ENCODE data around the gene ST8SIA6.
"Not testable (repeated sequence)": the region's sequence is repeated elsewhere in the genome, so short reads cannot be mapped to it uniquely, and the experiment has no call there.

ST8SIA6 gene

GRCh38 chr10:17457083-17457482, 2.7 kb upstream of the ST8SIA6 start:
- no peak for DNase-seq (ENCODE audit: low spot score)

GRCh38 chr10:17456032-17456548, 1.7 kb upstream of the ST8SIA6 start:
- no peak for DNase-seq (ENCODE audit: low spot score)

DNA sequence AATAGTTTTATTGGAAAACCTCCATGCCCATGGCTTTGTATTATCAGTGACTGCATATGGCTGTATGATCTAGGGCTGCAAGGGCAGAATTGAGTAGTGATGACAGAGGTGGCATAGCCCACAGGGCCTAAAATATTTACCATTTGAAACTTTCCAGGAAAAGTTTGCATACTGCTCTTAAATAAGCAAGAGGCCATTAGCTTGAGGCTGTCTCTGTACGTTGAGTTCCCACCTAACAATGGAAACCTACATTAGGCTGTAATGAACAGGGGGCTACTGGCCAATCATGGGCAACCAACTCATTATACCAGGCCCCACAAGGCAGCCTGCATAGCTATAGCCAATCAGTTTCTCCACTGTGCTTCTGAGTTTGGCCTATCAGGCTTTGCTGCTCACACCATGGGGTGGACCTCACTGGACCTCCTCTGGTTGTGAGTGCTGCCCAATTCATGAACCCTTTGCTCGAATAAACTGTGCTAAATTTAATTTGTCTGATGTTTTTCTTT, 673 bp upstream of the ST8SIA6 start:
- DNase-seq (ENCODE audit: low spot score) = no peak

DNA sequence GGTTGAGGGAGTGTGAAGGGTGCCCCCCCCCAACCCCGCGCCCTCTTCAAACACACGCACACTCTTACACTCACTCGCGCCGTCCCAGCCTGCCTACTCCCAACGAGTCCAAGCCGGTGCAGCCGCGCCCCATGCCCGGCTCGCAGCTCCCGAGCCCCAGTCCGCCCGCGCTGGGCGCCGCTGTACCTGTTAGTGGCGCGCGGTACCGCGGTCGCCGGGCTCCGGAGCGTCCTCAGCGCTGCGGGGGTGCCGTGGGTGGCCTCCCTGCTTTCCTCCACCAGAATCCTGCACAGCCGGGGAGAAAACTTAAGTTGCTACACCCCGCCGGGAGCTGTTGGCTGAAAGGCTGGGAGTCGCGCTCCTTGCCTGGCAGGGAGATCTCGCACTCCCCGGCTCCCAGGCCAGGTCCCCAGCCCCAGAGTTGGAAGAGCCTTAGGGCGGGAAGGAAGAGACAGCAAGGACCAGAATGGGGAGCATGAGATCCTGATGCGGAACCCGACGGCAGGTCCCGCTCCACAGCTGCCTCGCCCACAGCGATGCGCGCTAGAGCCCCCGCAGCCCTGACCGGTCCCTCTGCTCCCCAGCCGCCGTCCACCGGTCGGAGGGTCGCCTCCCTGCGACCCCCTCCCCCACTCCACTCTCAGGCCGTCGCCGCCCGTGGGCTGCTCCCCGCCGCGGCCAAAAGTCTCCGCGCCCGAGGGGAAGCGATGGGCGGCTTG, 863 bp downstream of the ST8SIA6 start:
- DNase-seq (ENCODE audit: low spot score) = peak; percentile 35

DNA sequence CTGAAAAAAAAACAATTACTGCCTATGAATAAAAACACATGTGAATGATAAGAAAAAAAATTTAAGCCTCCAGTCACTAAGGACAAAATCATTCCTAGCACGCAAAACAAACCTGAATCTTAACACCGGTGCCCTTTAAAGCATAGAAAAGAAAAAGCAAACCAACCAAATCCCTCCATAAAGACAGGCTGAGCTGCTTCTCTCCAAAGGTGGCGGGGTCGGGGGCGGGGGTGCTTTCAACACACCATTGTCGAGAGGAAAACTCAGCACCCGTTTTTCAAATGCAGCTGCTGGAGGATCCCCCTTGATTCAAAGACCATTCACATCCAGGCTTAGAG, 1.4 kb downstream of the ST8SIA6 start:
- DNase-seq (ENCODE audit: low spot score) = no peak

DNA sequence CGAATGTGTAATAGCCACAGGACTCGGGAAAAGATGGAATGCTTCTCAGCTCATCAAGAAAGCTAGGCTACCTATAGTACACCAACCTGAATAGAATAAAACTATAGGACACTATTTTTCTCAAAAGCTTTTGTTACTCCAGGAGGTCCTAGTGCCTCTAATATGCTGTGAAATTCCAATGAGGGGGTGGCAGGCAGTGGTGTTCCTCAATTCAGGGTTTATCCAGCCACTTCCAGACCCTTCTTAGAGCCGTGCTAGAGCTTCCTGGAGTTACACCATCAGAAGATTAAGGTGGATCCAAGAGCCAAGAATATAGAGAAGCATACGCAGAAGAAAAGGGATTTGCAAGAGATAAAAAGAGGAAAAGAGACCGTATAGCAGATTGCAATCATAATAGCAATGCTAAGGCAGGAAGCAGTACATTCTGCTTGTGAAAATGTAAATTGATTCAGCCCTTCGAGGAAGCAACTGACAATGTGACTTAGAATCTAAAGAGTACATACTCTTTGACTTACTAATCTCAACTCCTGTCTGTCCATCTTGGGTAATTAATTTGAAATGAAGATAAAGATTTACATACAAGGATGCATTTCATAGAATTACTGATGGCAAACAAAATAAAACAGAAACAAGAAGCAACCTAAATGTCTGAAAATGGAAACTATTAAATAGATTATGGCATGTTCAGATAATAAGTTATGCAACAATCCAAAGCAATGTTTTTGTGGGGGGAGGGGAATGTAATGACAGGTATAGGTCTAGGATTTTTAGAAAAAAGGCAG, 2.1 kb downstream of the ST8SIA6 start:
- no peak for DNase-seq (ENCODE audit: low spot score)

GRCh38 chr10:17450024-17450423, 4.4 kb downstream of the ST8SIA6 start:
- DNase-seq (ENCODE audit: low spot score) = no peak

GRCh38 chr10:17445400-17445998, 8.9 kb downstream of the ST8SIA6 start:
- DNase-seq (ENCODE audit: low spot score) = no peak

GRCh38 chr10:17444388-17444714, 10.0 kb downstream of the ST8SIA6 start:
- no peak for DNase-seq (ENCODE audit: low spot score)

DNA sequence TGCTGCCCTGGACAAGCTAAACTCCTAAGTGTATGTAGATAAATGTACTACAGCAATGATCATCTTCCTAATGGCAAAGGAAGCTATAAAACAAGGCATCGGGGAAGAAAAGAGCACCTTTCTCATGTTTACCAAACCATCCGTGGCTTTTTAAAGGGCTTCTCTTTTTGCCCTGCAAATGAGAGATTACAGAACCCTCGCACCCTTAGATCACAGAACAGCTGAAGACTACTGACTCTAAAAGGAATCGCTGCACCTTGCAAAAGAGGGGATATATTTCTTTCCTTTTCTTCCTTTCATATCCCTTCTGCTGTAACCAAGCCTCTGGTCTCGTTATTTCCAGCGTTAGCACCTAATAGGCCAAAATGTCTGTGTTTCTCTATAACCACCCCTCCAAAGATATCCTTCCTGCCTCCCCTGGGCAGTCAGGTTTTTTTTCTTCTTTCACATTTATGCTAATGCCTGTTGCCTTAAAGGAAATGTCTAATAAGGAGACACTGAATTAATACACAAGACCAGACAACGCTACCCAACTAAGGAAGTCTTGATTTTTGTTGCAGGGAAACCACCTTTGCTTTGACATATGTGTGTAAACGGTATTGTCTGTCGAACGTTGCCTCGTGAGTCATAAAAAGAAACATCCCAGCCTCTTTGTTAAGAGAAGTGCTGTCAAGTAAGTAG, 10.5 kb downstream of the ST8SIA6 start:
- no peak for DNase-seq (ENCODE audit: low spot score)

- DNase-seq (ENCODE audit: low spot score) = no peak
These were observed 15.8 kb downstream of the ST8SIA6 start for GRCh38 chr10:17438583-17438982.

DNA sequence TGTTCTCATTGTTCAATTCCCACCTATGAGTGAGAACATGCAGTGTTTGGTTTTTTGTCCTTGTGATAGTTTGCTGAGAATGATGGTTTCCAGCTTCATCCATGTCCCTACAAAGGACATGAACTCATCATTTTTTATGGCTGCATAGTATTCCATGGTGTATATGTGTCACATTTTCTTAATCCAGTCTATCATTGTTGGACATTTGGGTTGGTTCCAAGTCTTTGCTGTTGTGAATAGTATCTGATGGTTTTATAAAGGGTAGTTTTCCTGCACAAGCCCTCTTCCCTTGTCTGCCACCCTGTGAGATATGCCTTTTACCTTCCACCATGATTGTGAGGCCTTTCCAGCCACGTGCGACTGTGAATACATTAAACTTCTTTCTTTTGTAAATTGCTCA, 17.8 kb downstream of the ST8SIA6 start:
- not testable (repeated sequence) for DNase-seq (ENCODE audit: low spot score)

DNA sequence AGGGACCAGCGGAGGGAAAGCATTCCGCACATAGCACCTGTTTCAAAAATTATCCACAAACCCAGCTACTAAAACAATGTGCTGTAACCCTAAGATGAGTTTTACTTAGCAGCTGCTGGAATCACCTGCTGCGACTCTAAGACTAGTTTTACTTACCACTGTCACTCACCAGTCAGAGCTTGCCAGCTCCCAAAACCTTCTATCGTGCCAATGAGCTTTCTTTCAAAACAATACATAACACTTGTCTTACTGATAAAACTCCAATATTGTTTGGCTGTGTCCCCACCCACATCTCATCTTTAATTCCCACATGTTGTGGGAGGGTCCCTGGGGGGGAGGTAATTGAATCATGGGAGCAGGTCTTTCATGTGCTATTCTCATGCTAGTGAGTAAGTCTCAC, 18.4 kb downstream of the ST8SIA6 start:
- DNase-seq (ENCODE audit: low spot score) = no peak

DNA sequence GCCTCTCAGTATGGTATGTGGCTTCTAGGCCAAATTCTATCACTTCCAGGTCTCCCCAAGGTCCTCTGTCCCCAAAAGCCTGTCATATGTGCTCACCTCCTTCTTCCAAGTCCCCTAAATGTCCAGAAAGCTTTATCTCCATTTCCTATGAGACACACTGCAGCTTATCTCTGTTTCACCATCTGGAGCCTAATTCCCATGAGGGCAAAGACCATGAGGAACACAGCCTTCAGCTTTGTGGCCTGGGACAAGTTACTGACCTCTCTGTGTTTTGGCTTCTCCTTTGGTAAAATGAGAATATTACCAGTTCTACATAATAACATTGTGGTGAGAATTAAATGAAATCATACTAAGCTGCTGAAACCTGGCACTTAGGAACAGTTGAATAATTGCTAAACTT, 19.2 kb downstream of the ST8SIA6 start:
- DNase-seq (ENCODE audit: low spot score) = no peak

DNA sequence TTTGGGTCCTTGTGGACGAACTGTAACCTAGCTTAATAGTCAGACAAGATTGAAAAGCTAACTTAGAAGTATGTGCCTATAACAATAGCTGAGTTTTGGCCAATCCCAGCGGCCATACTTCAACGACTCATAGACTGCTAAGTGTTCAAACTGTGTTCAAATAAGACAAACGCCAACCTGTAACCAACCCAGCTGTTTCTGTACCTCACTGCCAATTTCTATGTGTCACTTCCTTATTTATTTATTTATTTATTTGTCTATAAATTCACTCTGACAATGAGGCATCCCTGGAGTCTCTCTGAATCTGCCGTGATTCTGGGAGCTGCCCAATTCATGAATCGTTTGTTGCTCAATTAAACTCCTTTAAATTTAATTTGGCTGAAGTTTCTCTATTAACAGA, 21.7 kb downstream of the ST8SIA6 start:
- DNase-seq (ENCODE audit: low spot score) = no peak

- DNase-seq (ENCODE audit: low spot score) = peak; percentile 43
These were observed 22.5 kb downstream of the ST8SIA6 start for GRCh38 chr10:17431871-17432311.

DNA sequence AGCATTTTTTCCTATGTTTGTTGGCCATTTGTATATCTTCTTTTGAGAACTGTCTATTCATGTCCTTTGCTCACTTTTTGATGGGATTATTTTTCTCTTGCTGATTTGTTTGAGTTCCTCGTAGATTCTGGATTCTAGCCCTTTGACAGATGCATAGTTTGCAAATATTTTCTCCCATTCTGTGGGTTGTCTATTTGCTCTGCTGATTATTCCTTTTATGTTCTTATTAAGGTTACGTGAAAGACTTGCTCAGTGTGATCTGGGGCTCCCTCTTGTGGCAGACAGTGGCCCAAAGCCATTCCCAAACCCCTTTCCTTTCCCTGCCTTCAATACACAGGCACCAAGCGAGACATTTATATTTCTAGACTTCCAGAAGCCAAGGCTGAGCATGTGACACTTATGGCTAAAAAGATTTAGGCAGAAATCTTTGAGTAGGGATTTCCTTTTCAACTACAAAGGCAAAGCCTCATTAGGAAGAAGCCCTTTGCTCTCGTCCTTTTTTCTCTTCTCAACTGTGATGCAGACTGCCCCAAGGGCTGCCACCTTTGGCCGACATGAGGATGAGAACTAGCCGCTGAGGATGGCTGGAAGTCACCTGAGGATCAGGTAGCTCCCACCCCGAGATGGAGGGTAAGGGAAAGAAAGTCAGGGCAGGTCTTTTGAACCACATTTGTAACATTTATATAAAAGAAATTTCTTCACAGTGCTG, 23.6 kb downstream of the ST8SIA6 start:
- peak; percentile 83 for DNase-seq (ENCODE audit: low spot score)

DNA sequence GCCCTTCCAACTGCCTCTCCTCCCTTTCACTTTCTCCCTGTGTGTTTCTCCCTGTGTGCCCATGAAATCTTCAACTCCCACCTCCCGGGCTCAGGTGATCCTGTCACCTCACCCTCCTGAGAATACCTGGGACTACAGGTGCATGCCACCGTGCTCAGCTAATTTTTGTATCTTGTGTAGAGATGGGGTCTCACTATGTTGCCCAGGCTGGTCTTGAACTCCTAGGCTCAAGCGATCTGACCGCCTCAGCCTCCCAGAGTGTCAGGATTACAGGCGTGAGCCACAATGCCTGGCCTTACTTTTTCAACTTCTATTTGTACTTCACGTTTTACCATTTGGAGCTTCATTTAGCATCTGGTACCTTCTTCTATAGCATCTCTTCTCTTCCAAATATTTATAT, 24.9 kb downstream of the ST8SIA6 start:
- DNase-seq (ENCODE audit: low spot score) = no peak

- DNase-seq (ENCODE audit: low spot score) = no peak
These were observed 25.9 kb downstream of the ST8SIA6 start for GRCh38 chr10:17428351-17429097.

DNA sequence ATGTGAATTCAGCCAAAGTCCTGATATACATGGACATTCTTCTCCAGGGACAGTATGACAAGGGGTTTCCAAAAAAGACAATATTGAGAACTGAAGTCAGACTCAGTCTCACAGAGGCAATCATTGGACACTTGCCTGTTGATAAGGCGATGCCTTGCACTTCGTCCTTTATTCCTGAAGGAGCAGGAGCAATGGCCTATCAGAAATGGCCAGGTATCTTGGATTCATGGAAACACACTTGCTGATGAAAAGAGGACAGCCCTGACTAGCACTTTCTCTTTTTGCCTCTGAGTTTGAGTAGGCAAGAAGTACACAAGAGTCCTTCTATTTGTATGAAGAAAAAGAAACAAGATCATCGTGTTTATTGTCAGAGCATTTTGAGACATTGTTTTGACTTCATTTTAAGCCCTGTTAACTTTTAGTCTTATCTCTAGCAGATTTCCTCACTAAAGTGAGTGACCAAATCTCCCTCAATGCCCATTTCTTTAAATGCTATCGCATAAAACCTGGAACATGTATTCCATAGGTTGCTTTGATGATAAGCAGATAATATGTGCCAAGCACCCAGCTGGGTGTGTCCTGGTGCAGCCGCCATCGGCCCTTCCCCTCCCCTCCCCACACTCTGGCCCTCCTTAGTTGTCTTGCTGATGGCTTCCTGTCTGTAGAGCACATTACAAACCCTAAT, 26.6 kb downstream of the ST8SIA6 start:
- no peak for DNase-seq (ENCODE audit: low spot score)

Data from GM03348 (cell line).